HepG2 (cell line): ENCODE results near the gene GRP. TPM values are rescaled to one million over a fixed set of nuclear protein-coding genes. Genes with fewer than 3 reads are reported as not detected.
A peak's percentile ranks its signal among the peaks of the same experiment; 100 is the strongest.

Source experiments
- ATAC-seq: fragments of 200-7000 bp; cut with Tn5 transposase; 3 replicates; pipeline ENCODE4 v1.9.1; 2020; ENCODE audit warnings: mild to moderate bottlenecking, moderate library complexity
- BruUV-seq: library from RNA; stranded (reverse); fragments of 400-500 nt; replicated peaks from 2 replicates; lab custom pipeline; 2021; lab: Mats Ljungman, UMichigan
- CTCF ChIA-PET: fragments of 300-600 bp; formaldehyde crosslinking; extraction: SDS; loops from one replicate; lab custom pipeline; 2021; ENCODE audit warnings: low total read pairs, inconsistent platforms, low intra/inter-chr PET ratio; lab: Yijun Ruan, JAX
- POLR2A ChIA-PET: fragments of 350-600 bp; sonication (Branson Sonifier 250); formaldehyde crosslinking; loops from one replicate; lab custom pipeline; 2020; ENCODE audit warnings: antibody characterized with exemption, inconsistent platforms; lab: Yijun Ruan, JAX
- DNase-seq: peaks from one replicate; pipeline ENCODE4 v3.0.0-alpha.2; 2015; ENCODE audit warnings: low spot score
- FAIRE-seq: peaks from 3 replicates; lab custom pipeline; 2011; peaks lifted over from hg19 to GRCh38; lab: Jason Lieb, UNC
- H2AFZ ChIP-seq: one replicate; pipeline ENCODE4 v1.6.1; 2011; ENCODE audit warnings: low read length, inconsistent platforms
- H3K27ac ChIP-seq: fragments of 300-600 bp; 3 replicates; pipeline ENCODE4 v1.8.0; 2011; ENCODE audit warnings: mixed run types, mild to moderate bottlenecking, mixed read lengths, low read length, inconsistent platforms; ENCODE audit not compliant: insufficient read depth; ENCODE audit errors: extremely low read length
- H3K27me3 ChIP-seq, 2 experiments: fragments of 200-600 bp in 1 of 2; 2 replicates in 1 of 2; 3 replicates in 1 of 2; pipeline versions ENCODE4 v1.6.0 to v1.8.0; 2011; ENCODE audit warnings: low read length in 2 of 2, mild to moderate bottlenecking in 2 of 2, moderate library complexity in 2 of 2, inconsistent platforms in 1 of 2; ENCODE audit not compliant: insufficient read depth in 2 of 2, control insufficient read depth in 1 of 2
- H3K36me3 ChIP-seq, 2 experiments: fragments of 200-600 bp in 1 of 2; replicated peaks in 1 of 2; 2 replicates in 1 of 2; 3 replicates in 1 of 2; pipeline versions ENCODE4 v1.5.1 to v1.8.0; 2011; ENCODE audit warnings: low read length in 2 of 2, inconsistent platforms in 1 of 2; ENCODE audit not compliant: insufficient read depth in 2 of 2, control insufficient read depth in 1 of 2
- H3K4me1 ChIP-seq: 2 replicates; pipeline ENCODE4 v1.5.1; 2012; ENCODE audit warnings: low read length, inconsistent platforms; ENCODE audit not compliant: insufficient read depth
- H3K4me2 ChIP-seq: 2 replicates; pipeline ENCODE4 v1.6.0; 2011; ENCODE audit warnings: low read depth, low read length, inconsistent platforms
- H3K4me3 ChIP-seq, 3 experiments: fragments of 200-600 bp in 1 of 3; sonication (generic), shearing (Covaris generic) in 1 of 3; replicated peaks in 1 of 3; 2 replicates each; pipeline ENCODE4 v1.5.1; 2011 to 2016; ENCODE audit warnings: low read length in 3 of 3, inconsistent platforms in 2 of 3, low read depth in 2 of 3, mild to moderate bottlenecking in 2 of 3, control low read depth in 1 of 3, mixed read lengths in 1 of 3; ENCODE audit not compliant: insufficient read depth in 1 of 3
- H3K79me2 ChIP-seq: one replicate; pipeline ENCODE4 v1.6.1; 2011; ENCODE audit warnings: low read length, inconsistent platforms; ENCODE audit not compliant: insufficient read depth
- H3K9ac ChIP-seq: 2 replicates; pipeline ENCODE4 v1.6.0; 2011; ENCODE audit warnings: mild to moderate bottlenecking, low read depth, low read length, inconsistent platforms; ENCODE audit not compliant: insufficient read depth
- H3K9me3 ChIP-seq: 2 replicates; pipeline ENCODE4 v1.5.1; 2012; ENCODE audit warnings: mild to moderate bottlenecking, low read length
- H4K20me1 ChIP-seq: 2 replicates; pipeline ENCODE4 v1.6.0; 2011; ENCODE audit warnings: inconsistent platforms, mild to moderate bottlenecking, low read length, moderate library complexity; ENCODE audit not compliant: insufficient read depth
- AHDC1 ChIP-seq: sonication (generic); formaldehyde crosslinking; IDR thresholded peaks from 2 replicates; pipeline ENCODE4 v1.5.1; 2020; ENCODE audit warnings: mild to moderate bottlenecking, missing genetic modification reagents, borderline replicate concordance
- ATAD3A ChIP-seq: sonication (generic); formaldehyde crosslinking; IDR thresholded peaks from 2 replicates; pipeline ENCODE4 v1.4.0; 2020; ENCODE audit warnings: missing genetic modification reagents
- GATAD2A ChIP-seq: IDR thresholded peaks from 2 replicates; pipeline ENCODE4 v1.6.1; 2016
- KAT7 ChIP-seq: IDR thresholded peaks from 2 replicates; pipeline ENCODE4 v1.6.1; 2018; ENCODE audit warnings: borderline replicate concordance, missing compliant biosample characterization
- LCORL ChIP-seq, 2 experiments: fragments of 450-650 bp in 1 of 2; sonication (generic) in 1 of 2; formaldehyde crosslinking in 1 of 2; IDR thresholded peaks; 2 replicates each; pipeline versions ENCODE4 v1.5.0 to v1.6.1; 2017 to 2020; ENCODE audit warnings: antibody characterized with exemption in 1 of 2, missing genetic modification reagents in 1 of 2
- MTF2 ChIP-seq: sonication (generic); formaldehyde crosslinking; IDR thresholded peaks from 2 replicates; pipeline ENCODE4 v1.5.0; 2020; ENCODE audit warnings: missing genetic modification reagents, borderline replicate concordance
- MYNN ChIP-seq: sonication (generic); formaldehyde crosslinking; IDR thresholded peaks from 2 replicates; pipeline ENCODE4 v1.4.0; 2020; ENCODE audit warnings: mild to moderate bottlenecking, low read depth, missing genetic modification reagents
- NCOA5 ChIP-seq: sonication (generic); formaldehyde crosslinking; IDR thresholded peaks from 2 replicates; pipeline ENCODE4 v1.4.0; 2020; ENCODE audit warnings: missing genetic modification reagents
- SALL1 ChIP-seq: sonication (generic); formaldehyde crosslinking; IDR thresholded peaks from 2 replicates; pipeline ENCODE4 v1.8.0; 2022; ENCODE audit warnings: mild to moderate bottlenecking, missing genetic modification reagents
- SRSF1 ChIP-seq: fragments of 200-400 bp; formaldehyde crosslinking; optimal IDR thresholded peaks from 2 replicates; pipeline ENCODE3; 2017; ENCODE audit warnings: mild to moderate bottlenecking, low read depth, low read length, moderate library complexity
- YY1 ChIP-seq: IDR thresholded peaks from 2 replicates; pipeline ENCODE4 v1.6.1; 2011; ENCODE audit warnings: low read length, low read depth, moderate library complexity, mild to moderate bottlenecking; ENCODE audit not compliant: insufficient read depth, insufficient replicate concordance
- ZFX ChIP-seq: sonication (generic); formaldehyde crosslinking; IDR thresholded peaks from 2 replicates; pipeline ENCODE4 v1.4.0; 2020; ENCODE audit warnings: mild to moderate bottlenecking, low read depth, missing genetic modification reagents, moderate library complexity
- ZNF230 ChIP-seq: sonication (generic); formaldehyde crosslinking; IDR thresholded peaks from 2 replicates; pipeline ENCODE4 v1.4.0; 2020; ENCODE audit warnings: mild to moderate bottlenecking, missing genetic modification reagents
- ZNF556 ChIP-seq: sonication (generic); formaldehyde crosslinking; IDR thresholded peaks from 2 replicates; pipeline ENCODE4 v1.4.0; 2020; ENCODE audit warnings: mild to moderate bottlenecking, missing genetic modification reagents, borderline replicate concordance
- ZNF572 ChIP-seq: sonication (generic); formaldehyde crosslinking; IDR thresholded peaks from 2 replicates; pipeline ENCODE4 v1.5.1; 2020; ENCODE audit warnings: mild to moderate bottlenecking, missing genetic modification reagents
- ZNF691 ChIP-seq: sonication (generic); formaldehyde crosslinking; IDR thresholded peaks from 2 replicates; pipeline ENCODE4 v1.4.0; 2020; ENCODE audit warnings: missing genetic modification reagents, low read depth, mild to moderate bottlenecking, borderline replicate concordance
- ZNF777 ChIP-seq: sonication (generic); formaldehyde crosslinking; IDR thresholded peaks from 2 replicates; pipeline ENCODE4 v1.4.0; 2020; ENCODE audit warnings: missing genetic modification reagents
- ZSCAN9 ChIP-seq: IDR thresholded peaks from 2 replicates; pipeline ENCODE4 v1.6.1; 2016; ENCODE audit warnings: borderline replicate concordance
- WGBS: methylation state at CpG from one replicate; pipeline ENCODE4 v1.1.6; 2017; ENCODE audit warnings: low lambda C conversion rate; 5-methylcytosine and 5-hydroxymethylcytosine counted together
- in situ Hi-C: cut with HindIII; loops from 2 replicates; pipeline ENCODE4 v1.10.0; 2017; ENCODE audit warnings: low pct_unique_long_range_greater_than_20kb; ENCODE audit not compliant: extremely low pct_ligation_motif_present
- intact Hi-C: fragments of 100-400 bp; cut with micrococcal nuclease; formaldehyde crosslinking; loops from one replicate; pipeline ENCODE4 v1.10.0; 2022; ENCODE audit not compliant: unreplicated experiment
- polyA plus RNA-seq, 8 experiments: library from polyadenylated mRNA; depleted of rRNA in 3 of 8; stranded (reverse) in 7 of 8; unstranded in 1 of 8; fragments of >200 nt; fragmentation: Illumina TruSeq in 4 of 8; extraction: Trizol in 4 of 8; gene quantifications; 2 replicates each; pipeline versions ENCODE4 v1.2.1 to v1.2.3, GENCODE V29; 2011 to 2016; ENCODE audit warnings: low read depth in 4 of 8, missing spikeins in 1 of 8, mixed read lengths in 1 of 8; ENCODE audit not compliant: insufficient read depth in 1 of 8
- total RNA-seq, 5 experiments: library from RNA; depleted of rRNA; stranded (reverse); fragments of >200 nt; fragmentation: Illumina TruSeq; extraction: Trizol; gene quantifications; 2 replicates each; pipeline ENCODE4 v1.2.3, GENCODE V29; 2016; ENCODE audit warnings: low read depth in 1 of 5

Gene GRP
- total and polyA plus RNA-seq, 2 of the 13 experiments (the other 11 are each of a cell fraction or from before 2014, with no cell fraction given): not detected

- Histone ChIP-seq H3K9ac (no peak overlapping the region), H3K36me3 (no peaks in the 10 kb centered on the region), H3K4me1 (no peaks in the 10 kb centered on the region), H3K4me2 (peak overlapping the region; percentile 75), H3K27ac (no peak overlapping the region), H3K27me3 (peaks cover 9 to 75% of the 10 kb centered on the region in 2 experiments), H3K9me3 (no peaks in the 10 kb centered on the region), H4K20me1 (no peaks in the 10 kb centered on the region), H2AFZ (peak overlapping the region; percentile 15), H3K79me2 (no peaks in the 10 kb centered on the region), H3K4me3 (peak overlapping the region; percentile 30 to 70 (median 53); a peak in 4 of 6 replicates)
- in situ Hi-C loops: loop anchor here (10.0 kb wide), 1 partner anchor 184 kb away; no protein-coding TSS in a partner anchor
- ATAC-seq (peak; percentile 93), DNase-seq (peak; percentile 13), FAIRE-seq (no peak)
- WGBS: 10% methylated on average over 18 of the region's 90 CpGs
- no TSS peak for BruUV-seq
- POLR2A ChIA-PET: no interaction called here
- CTCF ChIA-PET: interaction anchor here (2.0 kb wide), 1 partner anchor 19 kb away, joined by 10 read pairs; no protein-coding TSS in a partner anchor
- intact Hi-C loops: loop anchor here (2.0 kb wide), 1 partner anchor 20 kb away; no protein-coding TSS in a partner anchor
- no peak for TF ChIP-seq AHDC1 (CRISPR knock-in tag)
- 0 out of 2 replicates have a peak, but pooled peaks have one; percentile 21 for TF ChIP-seq SALL1
- TF ChIP-seq ZSCAN9 (CRISPR knock-in tag): no peak
- no peak for TF ChIP-seq SRSF1
- no peak for TF ChIP-seq ZNF572
- no peak for TF ChIP-seq GATAD2A (CRISPR knock-in tag)
- no peak for TF ChIP-seq NCOA5 (CRISPR knock-in tag)
- peak; percentile 92 for TF ChIP-seq MTF2
- peak; percentile 76 for TF ChIP-seq ZFX (CRISPR knock-in tag)
- no peak for TF ChIP-seq ATAD3A (CRISPR knock-in tag)
- no peak for TF ChIP-seq KAT7
- TF ChIP-seq ZNF556 (CRISPR knock-in tag): 0 out of 2 replicates have a peak, but pooled peaks have one; percentile 41
- no peak for TF ChIP-seq ZNF230 (CRISPR knock-in tag)
- TF ChIP-seq YY1: peak; percentile 56
- no peak for TF ChIP-seq LCORL (IDR thresholded peaks at IDR 0.05)
- 0 out of 2 replicates have a peak, but pooled peaks have one; percentile 10 for TF ChIP-seq LCORL (CRISPR knock-in tag; IDR thresholded peaks at IDR 0.05)
- TF ChIP-seq MYNN: no peak
- TF ChIP-seq ZNF777 (CRISPR knock-in tag): peak; percentile 80
- TF ChIP-seq ZNF691: 0 out of 2 replicates have a peak, but pooled peaks have one; percentile 25
Observed at GRCh38 chr18:59268721-59269562, 49.0 kb downstream of the GRP start.
